OCI-LY7 (cell line): ENCODE measurements around the gene APBB2.

Experiments used
- CTCF ChIP-seq: fragments of 200-600 bp; sonication (generic); conservative IDR thresholded peaks from 2 replicates; pipeline ENCODE4 v1.5.1; 2014; ENCODE audit warnings: mild to moderate bottlenecking, antibody characterized with exemption, low read length, moderate library complexity, mixed read lengths
- EZH2phosphoT487 ChIP-seq: fragments of 200-600 bp; sonication (generic); IDR thresholded peaks from 2 replicates; pipeline ENCODE4 v1.6.1; 2018; ENCODE audit warnings: low read depth, borderline replicate concordance, mild to moderate bottlenecking, mixed run types, antibody characterized with exemption, low read length, moderate library complexity, mixed read lengths

GRCh38 chr4:40888933-40889332 is 325.4 kb downstream of the APBB2 start:
- no peak for TF ChIP-seq CTCF
- TF ChIP-seq EZH2phosphoT487 = no peak
